ENCODE data around the gene TAAR9. TPM values are rescaled to one million over a fixed set of nuclear protein-coding genes. Genes with fewer than 3 reads are reported as not detected.
"Not testable (repeated sequence)": the region's sequence is repeated elsewhere in the genome, so short reads cannot be mapped to it uniquely, and the experiment has no call there.

The TAAR9 gene
- total RNA-seq, 1 donor from 2014 or later = not detected

GRCh38 chr6:132548746-132549463, 10.8 kb downstream of the TAAR9 start:
- peaks cover 3% of the 10 kb centered on the region for H3K4me1 ChIP-seq
- no peak overlapping the region for H2AFZ ChIP-seq (replicated peaks)
- no peak overlapping the region for H3K4me3 Mint-ChIP-seq
- peak; percentile 6 for DNase-seq (ENCODE audit: low spot score)
- no peak overlapping the region for H3K27ac ChIP-seq
- H3K36me3 ChIP-seq = no peaks in the 10 kb centered on the region
- TF ChIP-seq EZH2 (IDR thresholded peaks at IDR 0.05) (no peak), CTCF (IDR thresholded peaks at IDR 0.05) (no peak), EZH2phosphoT487 (IDR thresholded peaks at IDR 0.05) (no peak)
- peaks cover 5% of the 10 kb centered on the region for H3K27me3 Mint-ChIP-seq (ENCODE audit: insufficient read depth, low read depth)
- no peaks in the 10 kb centered on the region for H4K20me1 ChIP-seq (ENCODE audit: low read depth)
- H3K27ac Mint-ChIP-seq = no peak overlapping the region
- no peaks in the 10 kb centered on the region for H3K36me3 Mint-ChIP-seq
- H3K79me2 ChIP-seq (ENCODE audit: low read depth) = no peaks in the 10 kb centered on the region
- H3K9me3 Mint-ChIP-seq = no peaks in the 10 kb centered on the region
- H3K9me3 ChIP-seq (ENCODE audit: low read depth) = no peaks in the 10 kb centered on the region
- no peak overlapping the region for H3K9ac ChIP-seq
- H3F3A ChIP-seq (ENCODE audit: low read depth) = no peaks in the 10 kb centered on the region
- H3K27me3 ChIP-seq = no peaks in the 10 kb centered on the region
- H3K4me1 Mint-ChIP-seq = peaks cover 14% of the 10 kb centered on the region
- no peak overlapping the region for H3K4me2 ChIP-seq
- H3K4me3 ChIP-seq = no peak overlapping the region

GRCh38 chr6:132551214-132551613, 13.1 kb downstream of the TAAR9 start:
- peaks cover 14% of the 10 kb centered on the region for H3K4me1 Mint-ChIP-seq
- DNase-seq (ENCODE audit: low spot score) = no peak
- Histone ChIP-seq H3K9ac (no peak overlapping the region), H3K9me3 (ENCODE audit: low read depth) (no peaks in the 10 kb centered on the region), H2AFZ (replicated peaks) (no peak overlapping the region), H3F3A (ENCODE audit: low read depth) (no peaks in the 10 kb centered on the region), H3K4me3 (no peak overlapping the region), H4K20me1 (ENCODE audit: low read depth) (no peaks in the 10 kb centered on the region), H3K36me3 (no peaks in the 10 kb centered on the region), H3K27ac (no peak overlapping the region), H3K27me3 (no peaks in the 10 kb centered on the region), H3K4me2 (no peak overlapping the region), H3K4me1 (peaks cover 3% of the 10 kb centered on the region), H3K79me2 (ENCODE audit: low read depth) (no peaks in the 10 kb centered on the region)
- H3K4me3 Mint-ChIP-seq = no peak overlapping the region
- no peak overlapping the region for H3K27ac Mint-ChIP-seq
- TF ChIP-seq EZH2 (IDR thresholded peaks at IDR 0.05) (no peak), CTCF (IDR thresholded peaks at IDR 0.05) (no peak), EZH2phosphoT487 (IDR thresholded peaks at IDR 0.05) (no peak)
- no peaks in the 10 kb centered on the region for H3K36me3 Mint-ChIP-seq
- H3K9me3 Mint-ChIP-seq = no peaks in the 10 kb centered on the region
- H3K27me3 Mint-ChIP-seq (ENCODE audit: insufficient read depth, low read depth) = peaks cover 5% of the 10 kb centered on the region

GRCh38 chr6:132552372-132552771, 14.3 kb downstream of the TAAR9 start, which contains the start of gene TAAR8:
TSS of gene TAAR8 (plus strand) at chr6:132552672. CDS start at chr6:132552693, 21 bp downstream.
- no peak within 1 kb of the TSS for H2AFZ ChIP-seq (replicated peaks)
- H3K4me3 Mint-ChIP-seq = no peak within 1 kb of the TSS
- no peak within 1 kb of the TSS for H3K4me3 ChIP-seq
- H3K79me2 ChIP-seq (ENCODE audit: low read depth) = no peaks in the 10 kb centered on the region
- H3K9ac ChIP-seq = no peak within 1 kb of the TSS
- peaks cover 3% of the 10 kb centered on the region for H3K4me1 ChIP-seq
- H3F3A ChIP-seq (ENCODE audit: low read depth) = no peaks in the 10 kb centered on the region
- no peaks in the 10 kb centered on the region for H3K27me3 ChIP-seq
- H3K27ac ChIP-seq = no peak within 1 kb of the TSS
- no peak within 1 kb of the TSS for H3K4me2 ChIP-seq
- no peaks in the 10 kb centered on the region for H3K9me3 ChIP-seq (ENCODE audit: low read depth)
- H4K20me1 ChIP-seq (ENCODE audit: low read depth) = no peaks in the 10 kb centered on the region
- no peak within 1 kb of the TSS for H3K27ac Mint-ChIP-seq
- DNase-seq (ENCODE audit: low spot score) = no peak
- H3K36me3 ChIP-seq = no peaks in the 10 kb centered on the region
- H3K36me3 Mint-ChIP-seq = no peaks in the 10 kb centered on the region
- TF ChIP-seq EZH2phosphoT487 (IDR thresholded peaks at IDR 0.05) = no peak
- H3K27me3 Mint-ChIP-seq (ENCODE audit: insufficient read depth, low read depth) = peaks cover 3% of the 10 kb centered on the region
- no peaks in the 10 kb centered on the region for H3K9me3 Mint-ChIP-seq
- peaks cover 14% of the 10 kb centered on the region for H3K4me1 Mint-ChIP-seq

- DNase-seq (ENCODE audit: low spot score); H3K9me3 ChIP-seq (ENCODE audit: low read depth); H3K27me3 ChIP-seq; H3K79me2 ChIP-seq (ENCODE audit: low read depth); H4K20me1 ChIP-seq (ENCODE audit: low read depth); H3K4me1 ChIP-seq; H3K4me1 Mint-ChIP-seq; H3K36me3 ChIP-seq; H3F3A ChIP-seq (ENCODE audit: low read depth); H3K4me3 ChIP-seq; H3K4me3 Mint-ChIP-seq; H3K27ac Mint-ChIP-seq; H3K4me2 ChIP-seq; H3K9ac ChIP-seq; H3K9me3 Mint-ChIP-seq; H3K27me3 Mint-ChIP-seq (ENCODE audit: insufficient read depth, low read depth); H3K27ac ChIP-seq; H2AFZ ChIP-seq (replicated peaks); H3K36me3 Mint-ChIP-seq: not testable (repeated sequence)
Observed at GRCh38 chr6:132560087-132560486, 22.0 kb downstream of the TAAR9 start.

All from neural progenitor cell (in vitro differentiated cells).